HG03060 (cell line): Measurements from ENCODE around the gene CFHR5.
A peak's percentile ranks its signal among the peaks of the same experiment; 100 is the strongest.
"Not testable (repeated sequence)": the region's sequence is repeated elsewhere in the genome, so short reads cannot be mapped to it uniquely, and the experiment has no call there.

ENCODE experiments used
- ATAC-seq: cut with Tn5 transposase; IDR thresholded peaks from one replicate; pipeline ENCODE4 v1.9.1; 2021; ENCODE audit warnings: low read depth, moderate number of reproducible peaks; ENCODE audit not compliant: unreplicated experiment

The CFHR5 gene

GRCh38 chr1:196977278-196977677 is at the start of gene CFHR5:
Gene CFHR5 (plus strand): TSS chr1:196977556. CDS start chr1:196977665, 109 bp downstream.
- no peak for ATAC-seq

DNA sequence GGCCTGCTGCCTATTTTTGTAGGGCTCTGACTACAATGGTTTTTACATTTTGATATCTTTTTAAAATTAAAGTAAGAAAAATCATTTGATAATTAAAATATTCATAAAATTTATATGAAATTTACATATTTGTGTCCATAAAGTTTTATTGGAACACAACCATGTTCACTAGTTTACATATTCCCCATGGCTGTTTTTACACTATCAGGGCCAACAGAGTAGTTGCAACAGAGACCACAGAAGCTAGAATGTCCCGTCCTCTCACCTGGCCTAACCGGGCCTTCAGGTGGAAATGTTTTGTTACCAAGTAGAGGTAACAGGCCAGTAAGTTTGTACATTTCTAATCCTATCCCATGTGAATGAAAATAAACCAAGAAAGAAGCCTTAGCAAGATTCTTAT is 44.5 kb upstream of the CFHR5 start:
- ATAC-seq: not testable (repeated sequence)

DNA sequence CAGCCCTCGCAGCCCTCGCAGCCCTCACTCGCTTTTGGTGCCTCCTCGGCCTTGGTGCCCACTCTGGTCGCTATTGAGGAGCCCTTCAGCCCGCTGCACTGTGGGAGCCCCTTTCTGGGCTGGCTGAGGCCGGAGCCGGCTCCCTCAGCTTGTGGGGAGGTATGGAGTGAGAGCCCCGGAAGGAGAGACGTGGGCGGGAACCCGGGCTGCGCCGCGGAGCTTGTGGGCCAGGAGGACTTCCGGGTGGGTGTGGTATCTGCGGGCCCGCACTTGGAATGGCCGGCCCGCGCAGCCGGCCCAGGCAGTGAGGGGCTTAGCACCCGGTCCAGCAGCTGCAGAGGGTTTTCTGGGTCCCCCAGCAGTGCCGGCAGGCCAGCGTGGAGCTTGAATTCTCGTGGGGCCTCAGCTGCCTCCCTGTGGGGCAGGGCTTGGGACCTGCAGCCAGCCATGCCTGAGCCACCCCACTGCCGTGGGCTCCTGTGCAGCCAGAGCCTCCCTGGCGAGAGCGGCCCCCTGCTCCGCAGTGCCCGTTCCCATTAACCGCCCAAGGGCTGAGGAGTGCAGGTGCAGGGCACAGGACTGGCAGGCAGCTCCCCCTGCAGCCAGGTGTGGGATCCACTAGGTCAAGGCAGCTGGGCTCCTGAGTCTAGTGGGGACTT is 43.7 kb upstream of the CFHR5 start:
- no peak for ATAC-seq

DNA sequence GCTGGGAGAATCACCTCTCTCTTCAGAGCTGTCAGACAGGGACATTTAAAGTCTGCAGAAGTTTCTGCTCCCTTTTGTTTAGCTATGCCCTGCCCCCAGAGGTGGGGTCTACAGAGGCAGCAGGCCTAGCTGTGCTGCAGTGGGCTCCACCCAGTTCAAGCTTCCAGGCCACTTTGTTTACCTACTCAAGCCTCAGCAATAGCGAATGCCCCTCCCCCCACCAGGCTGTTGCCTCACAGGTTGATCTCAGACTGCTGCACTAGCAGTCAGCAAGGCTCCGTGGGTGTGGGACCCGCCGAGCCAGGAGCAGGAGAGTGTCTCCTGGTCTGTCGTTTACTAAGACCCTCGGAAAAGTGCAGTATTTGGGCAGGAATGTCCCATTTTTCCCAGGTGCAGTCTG is 35.9 kb upstream of the CFHR5 start:
- not testable (repeated sequence) for ATAC-seq

GRCh38 chr1:196943568-196943967 is 33.8 kb upstream of the CFHR5 start, which contains the start of gene CFHR2:
Gene CFHR2 (plus strand): TSS chr1:196943738. CDS start chr1:196943881, 143 bp downstream.
- ATAC-seq: not testable (repeated sequence)

DNA sequence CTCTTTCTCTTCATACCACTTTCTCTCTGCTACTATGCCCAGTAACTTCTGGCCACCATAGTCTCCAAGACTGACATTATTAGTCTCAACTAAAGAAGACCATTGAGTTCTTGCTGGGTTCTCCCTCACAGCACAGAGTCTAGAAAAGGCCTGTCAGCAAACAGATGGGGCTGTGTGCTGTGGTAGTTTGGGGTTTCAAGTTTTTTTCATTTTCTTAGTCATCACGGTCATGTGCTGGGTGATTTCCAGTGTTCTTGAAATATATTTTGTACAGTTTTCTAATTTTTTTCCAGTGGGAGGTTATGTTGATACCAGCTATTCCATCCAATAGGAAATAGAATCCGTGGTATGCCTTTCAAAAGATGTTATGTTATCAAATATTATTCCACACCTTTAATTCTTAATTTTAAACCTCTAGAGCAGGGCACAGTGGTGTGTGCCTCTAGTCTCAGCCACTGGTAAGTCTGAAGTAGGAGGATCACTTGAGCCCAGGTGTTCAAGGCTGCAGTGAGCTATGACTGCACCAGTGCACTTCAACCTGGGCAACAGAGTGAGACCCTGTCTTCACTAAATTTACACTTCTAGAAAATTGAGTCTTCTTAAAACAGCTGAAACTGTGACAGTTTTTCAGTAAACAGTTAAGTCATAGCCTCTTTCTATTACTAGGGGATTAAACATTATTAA is 25.5 kb upstream of the CFHR5 start:
- ATAC-seq: peak; percentile 76

- ATAC-seq: no peak
Observed at GRCh38 chr1:196954778-196955177, 22.6 kb upstream of the CFHR5 start.

DNA sequence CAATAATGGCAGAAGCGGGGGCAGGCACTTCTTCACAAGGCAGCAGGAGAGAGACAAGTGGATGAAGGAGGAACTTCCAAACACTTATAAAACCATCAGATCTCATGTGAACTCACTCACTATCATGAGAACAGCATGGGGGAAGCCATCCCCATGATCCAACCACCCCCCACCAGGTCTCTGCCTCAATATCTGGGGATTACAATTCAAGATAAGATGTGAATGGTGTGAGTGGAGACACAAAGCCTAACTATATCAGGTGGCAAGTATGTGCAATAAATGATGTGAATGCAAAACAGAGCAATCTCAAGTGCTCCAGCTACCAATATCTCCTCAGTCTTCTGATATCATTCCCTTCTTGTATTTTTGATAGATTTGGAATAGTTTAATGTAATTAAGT is 21.4 kb upstream of the CFHR5 start:
- no peak for ATAC-seq

GRCh38 chr1:196960854-196961253 is 16.5 kb upstream of the CFHR5 start:
- peak; percentile 89 for ATAC-seq

- ATAC-seq: no peak
Observed at GRCh38 chr1:196970182-196970581, 7.2 kb upstream of the CFHR5 start.

- no peak for ATAC-seq
Observed at GRCh38 chr1:196976278-196976677, 1.1 kb upstream of the CFHR5 start.

DNA sequence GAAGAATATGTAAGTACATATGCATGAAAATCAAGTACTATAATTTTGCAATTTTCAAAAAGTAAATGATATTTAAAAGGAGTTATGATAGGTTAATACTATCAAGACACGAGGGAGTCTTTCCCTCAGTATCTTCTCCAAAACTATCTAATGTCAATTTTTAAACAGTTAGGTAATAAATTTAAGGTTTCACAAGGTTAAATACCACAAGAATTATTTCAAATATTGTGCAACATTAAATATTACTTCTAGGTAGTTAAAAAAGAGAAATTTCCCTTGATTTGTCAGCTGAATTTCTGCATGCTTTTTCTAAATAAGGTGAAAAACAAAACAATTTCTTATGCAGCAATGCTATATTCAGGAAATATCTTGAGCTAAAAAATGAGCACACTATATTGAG is 3.5 kb downstream of the CFHR5 start:
- ATAC-seq: no peak

GRCh38 chr1:196982247-196982646 is 4.9 kb downstream of the CFHR5 start:
- ATAC-seq: not testable (repeated sequence)

GRCh38 chr1:196991919-196992651 is 14.7 kb downstream of the CFHR5 start:
- not testable (repeated sequence) for ATAC-seq

- ATAC-seq: no peak
Observed at GRCh38 chr1:196993916-196994315, 16.6 kb downstream of the CFHR5 start.

- peak; percentile 76 for ATAC-seq
Observed at GRCh38 chr1:196997423-196997822, 20.1 kb downstream of the CFHR5 start.

DNA sequence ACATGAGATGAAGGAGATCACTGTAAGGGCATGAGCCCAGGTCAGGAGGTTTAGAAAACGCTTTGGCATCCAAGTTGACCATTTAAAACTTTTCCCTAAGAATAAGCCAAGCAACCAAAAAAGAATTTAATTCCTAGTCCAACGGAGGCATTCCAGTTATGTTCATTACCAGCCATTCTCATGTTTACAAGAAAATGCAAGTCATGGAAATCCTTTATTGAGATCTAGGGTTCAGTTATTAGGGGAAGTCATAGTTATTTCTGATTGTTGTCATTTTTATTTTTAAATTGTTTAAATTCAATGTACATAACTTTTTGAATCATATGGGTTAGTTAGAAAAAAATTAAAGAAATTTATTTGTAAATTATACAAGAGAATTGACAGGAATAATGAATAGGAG is 24.5 kb downstream of the CFHR5 start:
- no peak for ATAC-seq

DNA sequence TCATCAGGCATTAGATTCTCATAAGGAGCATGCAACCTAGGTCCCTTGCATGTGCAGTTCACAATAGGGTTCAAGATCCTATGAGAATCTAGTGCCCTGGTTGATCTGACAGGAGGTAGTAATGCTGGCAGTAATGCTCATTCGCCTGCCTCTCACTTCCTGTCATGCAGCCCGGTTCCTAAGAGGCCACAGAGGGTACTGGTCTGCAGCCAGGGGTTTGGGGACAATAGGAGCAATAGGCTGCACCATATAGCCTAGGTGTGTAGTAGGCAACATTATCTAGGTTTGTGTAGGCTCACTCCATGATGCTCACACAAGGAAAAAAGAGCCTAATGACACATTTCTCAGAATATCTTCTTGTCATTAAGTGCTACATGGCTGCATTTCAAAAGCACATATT is 25.8 kb downstream of the CFHR5 start:
- ATAC-seq: no peak

- no peak for ATAC-seq
Observed at GRCh38 chr1:197008861-197009260, 31.5 kb downstream of the CFHR5 start.

- no peak for ATAC-seq
Observed at GRCh38 chr1:197011614-197012013, 34.3 kb downstream of the CFHR5 start.

- no peak for ATAC-seq
Observed at GRCh38 chr1:197013234-197013633, 35.9 kb downstream of the CFHR5 start.
